HCT116 (cell line): Measurements from ENCODE around the gene SDK1. TPM values are rescaled to one million over a fixed set of nuclear protein-coding genes. Genes with fewer than 3 reads are reported as not detected.

Experiments
- ATAC-seq: fragments of 200-7000 bp; cut with Tn5 transposase; 2 replicates; pipeline ENCODE4 v1.9.1; 2020; ENCODE audit warnings: mild to moderate bottlenecking, moderate library complexity
- BruUV-seq: library from RNA; stranded (reverse); fragments of 400-500 nt; replicated peaks from 2 replicates; lab custom pipeline; 2021; lab: Mats Ljungman, UMichigan
- CTCF ChIA-PET: fragments of 300-600 bp; sonication (Branson Sonifier 250); formaldehyde crosslinking; loops from one replicate; lab custom pipeline; 2021; ENCODE audit warnings: antibody characterized with exemption; lab: Charles Lee
- POLR2A ChIA-PET: fragments of 300-600, 350-600 bp; sonication (Branson Sonifier 250); formaldehyde crosslinking; loops from one replicate; lab custom pipeline; 2021; ENCODE audit warnings: antibody characterized with exemption; lab: Charles Lee
- RAD21 ChIA-PET, 2 experiments: fragments of 300-600 bp; sonication (Branson Sonifier 250); formaldehyde crosslinking; loops; one replicate each; lab custom pipeline; 2023; ENCODE audit warnings: low total read pairs in 2 of 2; ENCODE audit not compliant: uncharacterized antibody in 2 of 2, unreplicated experiment in 2 of 2, low non-redundant PET in 1 of 2; lab: Charles Lee
- DNase-seq: peaks from one replicate; pipeline ENCODE4 v3.0.0-alpha.2; 2010; ENCODE audit warnings: low read depth, low spot score
- H2AFZ ChIP-seq: fragments of 200-600 bp; shearing (Covaris generic), sonication (generic); 2 replicates; pipeline ENCODE4 v1.6.1; 2017; ENCODE audit warnings: low read depth, mixed run types, mixed read lengths, antibody characterized with exemption, low read length; ENCODE audit not compliant: poor library complexity, severe bottlenecking
- H3K27ac ChIP-seq: 2 replicates; pipeline ENCODE4 v1.5.1; 2012; ENCODE audit warnings: low read depth, low read length
- H3K27me3 ChIP-seq: fragments of 200-600 bp; sonication (generic); 2 replicates; pipeline ENCODE4 v1.6.1; 2016; ENCODE audit warnings: mixed run types, low read length, mixed read lengths; ENCODE audit not compliant: insufficient read depth
- H3K36me3 ChIP-seq, 2 experiments: fragments of 200-500 bp in 1 of 2; fragments of 200-600 bp in 1 of 2; sonication (Bioruptor generic) in 1 of 2; sonication (generic) in 1 of 2; 2 replicates each; pipeline versions ENCODE4 v1.5.1 to v1.6.1; 2014 to 2016; ENCODE audit warnings: low read length in 2 of 2, inconsistent platforms in 1 of 2, mixed read lengths in 1 of 2, mixed run types in 1 of 2; ENCODE audit not compliant: insufficient read depth in 2 of 2, control insufficient read depth in 1 of 2
- H3K4me1 ChIP-seq, 2 experiments: fragments of 200-600 bp in 1 of 2; sonication (generic) in 1 of 2; 2 replicates each; pipeline versions ENCODE4 v1.5.1 to v1.6.1; 2012 to 2017; ENCODE audit warnings: low read length in 2 of 2, inconsistent platforms in 1 of 2, mild to moderate bottlenecking in 1 of 2, mixed read lengths in 1 of 2, mixed run types in 1 of 2, moderate library complexity in 1 of 2; ENCODE audit not compliant: insufficient read depth in 2 of 2, control insufficient read depth in 1 of 2
- H3K4me2 ChIP-seq: fragments of 200-600 bp; sonication (generic); 2 replicates; pipeline ENCODE4 v1.6.1; 2017; ENCODE audit warnings: mixed run types, low read length, mixed read lengths
- H3K4me3 ChIP-seq, 2 experiments: fragments of 200-600 bp in 1 of 2; sonication (generic) in 1 of 2; replicated peaks in 1 of 2; 2 replicates each; pipeline ENCODE4 v1.5.1; 2011 to 2016; ENCODE audit warnings: low read length in 2 of 2, control low read depth in 1 of 2, low read depth in 1 of 2, mild to moderate bottlenecking in 1 of 2, mixed read lengths in 1 of 2, mixed run types in 1 of 2
- H3K79me2 ChIP-seq: fragments of 200-600 bp; sonication (generic); 2 replicates; pipeline ENCODE4 v1.6.1; 2017; ENCODE audit warnings: mild to moderate bottlenecking, mixed run types, low read length, moderate library complexity, mixed read lengths; ENCODE audit not compliant: insufficient read depth
- H3K9ac ChIP-seq: fragments of 200-600 bp; sonication (generic); 2 replicates; pipeline ENCODE4 v1.6.1; 2016; ENCODE audit warnings: low read length, mixed read lengths
- H3K9me2 ChIP-seq: fragments of 200-600 bp; sonication (generic), shearing (Covaris generic); 2 replicates; pipeline ENCODE4 v1.6.1; 2017; ENCODE audit warnings: mixed run types, mild to moderate bottlenecking, moderate library complexity; ENCODE audit not compliant: insufficient read depth
- H3K9me3 ChIP-seq, 2 experiments: fragments of 200-500 bp in 1 of 2; fragments of 200-600 bp in 1 of 2; sonication (Bioruptor generic) in 1 of 2; sonication (generic) in 1 of 2; 2 replicates each; pipeline ENCODE4 v1.6.1; 2014 to 2017; ENCODE audit warnings: low read length in 2 of 2, mixed read lengths in 2 of 2, inconsistent platforms in 1 of 2, low read depth in 1 of 2, mild to moderate bottlenecking in 1 of 2, mixed run types in 1 of 2, moderate library complexity in 1 of 2; ENCODE audit not compliant: control insufficient read depth in 1 of 2, insufficient read depth in 1 of 2
- H4K20me1 ChIP-seq: fragments of 200-600 bp; sonication (generic), shearing (Covaris generic); 2 replicates; pipeline ENCODE4 v1.6.1; 2017; ENCODE audit warnings: mixed run types, mild to moderate bottlenecking, moderate library complexity; ENCODE audit not compliant: insufficient read depth
- CBX3 ChIP-seq: IDR thresholded peaks from 2 replicates; pipeline ENCODE4 v1.6.1; 2012; ENCODE audit warnings: low read depth
- EGR1 ChIP-seq: IDR thresholded peaks from 2 replicates; pipeline ENCODE4 v1.6.1; 2012; ENCODE audit warnings: low read depth
- EZH2phosphoT487 ChIP-seq: fragments of 200-600 bp; IDR thresholded peaks from 2 replicates; pipeline ENCODE4 v1.6.1; 2018; ENCODE audit warnings: antibody characterized with exemption, borderline replicate concordance
- FOSL1 ChIP-seq: IDR thresholded peaks from 2 replicates; pipeline ENCODE4 v1.6.1; 2012; ENCODE audit warnings: low read depth
- JUND ChIP-seq: IDR thresholded peaks from 2 replicates; pipeline ENCODE4 v1.6.1; 2012
- MAX ChIP-seq: IDR thresholded peaks from 2 replicates; pipeline ENCODE4 v1.6.1; 2012
- POLR2A ChIP-seq: IDR thresholded peaks from 2 replicates; pipeline ENCODE4 v1.7.0; 2011; ENCODE audit warnings: borderline replicate concordance; ENCODE audit not compliant: insufficient read depth, insufficient read length; ENCODE audit errors: extremely low read depth
- POLR2AphosphoS5 ChIP-seq: IDR thresholded peaks from 2 replicates; pipeline ENCODE4 v1.6.1; 2011; ENCODE audit warnings: mild to moderate bottlenecking, low read depth, low read length, moderate library complexity
- RAD21 ChIP-seq: IDR thresholded peaks from 2 replicates; pipeline ENCODE4 v1.6.1; 2012; ENCODE audit warnings: low read depth, mild to moderate bottlenecking
- SIN3A ChIP-seq: IDR thresholded peaks from 2 replicates; pipeline ENCODE4 v1.6.1; 2012; ENCODE audit warnings: low read depth
- SRF ChIP-seq: IDR thresholded peaks from 2 replicates; pipeline ENCODE4 v1.6.1; 2012; ENCODE audit warnings: low read depth
- TCF7L2 ChIP-seq: IDR thresholded peaks from 2 replicates; pipeline ENCODE4 v1.7.0; 2011; ENCODE audit warnings: borderline replicate concordance, inconsistent platforms; ENCODE audit not compliant: insufficient read depth, insufficient read length; ENCODE audit errors: extremely low read depth
- YY1 ChIP-seq: IDR thresholded peaks from 2 replicates; pipeline ENCODE4 v1.6.1; 2011; ENCODE audit warnings: low read length, low read depth, moderate library complexity, mild to moderate bottlenecking; ENCODE audit not compliant: insufficient replicate concordance; ENCODE audit errors: extremely low read depth
- ZFX ChIP-seq: fragments of 450-650 bp; IDR thresholded peaks from 2 replicates; pipeline ENCODE4 v1.6.1; 2017
- ZNF274 ChIP-seq: fragments of 200-500 bp; sonication (Bioruptor generic); IDR thresholded peaks from 2 replicates; pipeline ENCODE4 v1.6.1; 2014; ENCODE audit warnings: mild to moderate bottlenecking, low read depth, low read length, inconsistent platforms
- intact Hi-C: fragments of 100-400 bp; cut with micrococcal nuclease; formaldehyde crosslinking; loops from 2 replicates; pipeline ENCODE4 v1.10.0; 2022
- total RNA-seq: library from RNA; stranded (reverse); gene quantifications from one replicate; pipeline ENCODE4 v1.2.1, GENCODE V29; 2021; ENCODE audit not compliant: unreplicated experiment
- TF ChIP-seq, protein P1 (sequence below): IDR thresholded peaks from 2 replicates; pipeline ENCODE4 v1.6.1; 2012
- TF ChIP-seq, protein P2 (sequence below): IDR thresholded peaks from 2 replicates; pipeline ENCODE4 v1.6.1; 2012; ENCODE audit warnings: low read depth

SDK1 gene
- total RNA-seq, 1 experiment from 2014 or later = 0.05 TPM

DNA sequence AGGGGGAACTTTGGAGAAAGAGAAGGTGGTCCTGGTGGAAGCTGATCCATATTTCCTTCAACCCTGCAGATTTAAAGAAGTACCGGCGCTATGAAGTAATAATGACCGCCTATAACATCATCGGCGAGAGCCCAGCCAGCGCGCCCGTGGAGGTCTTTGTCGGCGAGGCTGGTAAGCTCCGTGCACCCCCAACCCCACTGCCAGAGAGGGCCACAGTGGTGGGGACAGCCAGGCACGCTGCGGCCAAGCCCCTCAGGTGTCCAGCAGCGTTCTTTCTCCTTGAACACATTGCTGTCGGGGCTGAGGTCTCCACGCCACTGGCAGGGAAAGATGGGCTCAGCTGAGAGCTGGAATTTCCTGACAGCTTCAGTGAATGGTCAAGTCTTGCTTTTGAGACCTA lies 877.4 kb downstream of the SDK1 start:
- POLR2A ChIA-PET = no interaction called here
- Histone ChIP-seq H3K9ac (no peak overlapping the region), H3K27me3 (no peaks in the 10 kb centered on the region), H4K20me1 (no peaks in the 10 kb centered on the region), H3K79me2 (no peaks in the 10 kb centered on the region), H3K36me3 (no peaks in the 10 kb centered on the region), H3K4me2 (no peak overlapping the region), H3K9me2 (no peaks in the 10 kb centered on the region), H3K27ac (no peak overlapping the region), H3K9me3 (no peaks in the 10 kb centered on the region), H3K4me1 (no peaks in the 10 kb centered on the region), H2AFZ (no peak overlapping the region), H3K4me3 (no peak overlapping the region)
- DNase-seq (no peak), ATAC-seq (no peak)
- no peak for TF ChIP-seq POLR2AphosphoS5
- TF ChIP-seq YY1 = no peak
- no peak for TF ChIP-seq ZNF274
- TF ChIP-seq SRF = no peak
- TF ChIP-seq EGR1 = no peak
- no peak for TF ChIP-seq ZFX
- no peak for TF ChIP-seq SIN3A
- TF ChIP-seq, protein P1, sequence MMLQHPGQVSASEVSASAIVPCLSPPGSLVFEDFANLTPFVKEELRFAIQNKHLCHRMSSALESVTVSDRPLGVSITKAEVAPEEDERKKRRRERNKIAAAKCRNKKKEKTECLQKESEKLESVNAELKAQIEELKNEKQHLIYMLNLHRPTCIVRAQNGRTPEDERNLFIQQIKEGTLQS = no peak
- no peak for TF ChIP-seq POLR2A
- CTCF ChIA-PET = no interaction called here
- no TSS peak for BruUV-seq
- intact Hi-C loops = no loop called here
- RAD21 ChIA-PET = no interaction called here

DNA sequence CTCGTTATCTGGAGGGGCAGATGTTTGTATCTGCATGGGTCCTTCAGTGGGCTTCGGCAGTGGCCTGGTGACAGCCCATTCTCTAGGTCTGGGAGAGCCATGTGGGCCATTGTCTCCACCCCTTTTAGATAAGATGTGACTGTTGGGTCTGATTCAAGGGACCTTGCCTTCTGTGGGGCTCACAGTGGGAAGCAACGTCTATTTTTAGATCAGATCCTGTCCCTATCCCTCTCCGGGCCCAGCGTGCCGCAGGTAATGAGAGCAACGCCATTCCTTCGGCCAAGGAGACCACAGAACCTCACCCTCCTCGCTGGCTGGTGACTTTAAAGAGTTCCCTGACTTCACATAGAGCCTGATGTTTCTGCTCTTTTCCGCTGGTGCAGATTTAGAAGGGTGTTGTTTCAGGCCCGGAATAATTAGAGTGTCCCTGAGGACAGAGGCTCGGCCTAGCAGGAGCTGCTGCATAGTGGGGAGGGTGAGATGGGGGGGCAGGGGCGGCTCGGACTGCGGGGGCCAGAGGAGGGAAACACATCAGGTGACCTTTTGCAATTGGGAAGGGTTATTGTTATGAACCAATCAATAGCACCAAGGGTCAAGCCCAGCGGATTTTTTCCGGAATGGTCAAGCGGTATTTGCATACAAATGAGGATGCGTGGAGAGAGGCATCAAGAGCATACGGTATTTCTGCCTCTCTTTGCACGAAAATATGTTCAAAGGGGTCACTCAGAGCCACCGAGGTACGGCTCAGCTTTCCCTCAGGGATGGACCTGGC lies 878.0 kb downstream of the SDK1 start:
- ChIA-PET RAD21 (no interaction called here), POLR2A (no interaction called here), CTCF (no interaction called here)
- Histone ChIP-seq H3K4me2 (no peak overlapping the region), H3K4me3 (no peak overlapping the region), H2AFZ (no peak overlapping the region), H3K79me2 (no peaks in the 10 kb centered on the region), H3K9ac (no peak overlapping the region), H3K27ac (no peak overlapping the region), H3K36me3 (no peaks in the 10 kb centered on the region), H3K9me3 (no peaks in the 10 kb centered on the region), H3K9me2 (no peaks in the 10 kb centered on the region), H3K27me3 (no peaks in the 10 kb centered on the region), H4K20me1 (no peaks in the 10 kb centered on the region), H3K4me1 (no peaks in the 10 kb centered on the region)
- no peak for ATAC-seq
- BruUV-seq = no TSS peak
- DNase-seq = no peak
- intact Hi-C loops = no loop called here
- no peak for TF ChIP-seq FOSL1
- TF ChIP-seq JUND = no peak
- TF ChIP-seq RAD21 = no peak
- no peak for TF ChIP-seq ZFX
- no peak for TF ChIP-seq MAX
- no peak for TF ChIP-seq TCF7L2
- TF ChIP-seq EGR1 = no peak
- TF ChIP-seq SIN3A = no peak
- no peak for TF ChIP-seq CBX3
- TF ChIP-seq, protein P2, sequence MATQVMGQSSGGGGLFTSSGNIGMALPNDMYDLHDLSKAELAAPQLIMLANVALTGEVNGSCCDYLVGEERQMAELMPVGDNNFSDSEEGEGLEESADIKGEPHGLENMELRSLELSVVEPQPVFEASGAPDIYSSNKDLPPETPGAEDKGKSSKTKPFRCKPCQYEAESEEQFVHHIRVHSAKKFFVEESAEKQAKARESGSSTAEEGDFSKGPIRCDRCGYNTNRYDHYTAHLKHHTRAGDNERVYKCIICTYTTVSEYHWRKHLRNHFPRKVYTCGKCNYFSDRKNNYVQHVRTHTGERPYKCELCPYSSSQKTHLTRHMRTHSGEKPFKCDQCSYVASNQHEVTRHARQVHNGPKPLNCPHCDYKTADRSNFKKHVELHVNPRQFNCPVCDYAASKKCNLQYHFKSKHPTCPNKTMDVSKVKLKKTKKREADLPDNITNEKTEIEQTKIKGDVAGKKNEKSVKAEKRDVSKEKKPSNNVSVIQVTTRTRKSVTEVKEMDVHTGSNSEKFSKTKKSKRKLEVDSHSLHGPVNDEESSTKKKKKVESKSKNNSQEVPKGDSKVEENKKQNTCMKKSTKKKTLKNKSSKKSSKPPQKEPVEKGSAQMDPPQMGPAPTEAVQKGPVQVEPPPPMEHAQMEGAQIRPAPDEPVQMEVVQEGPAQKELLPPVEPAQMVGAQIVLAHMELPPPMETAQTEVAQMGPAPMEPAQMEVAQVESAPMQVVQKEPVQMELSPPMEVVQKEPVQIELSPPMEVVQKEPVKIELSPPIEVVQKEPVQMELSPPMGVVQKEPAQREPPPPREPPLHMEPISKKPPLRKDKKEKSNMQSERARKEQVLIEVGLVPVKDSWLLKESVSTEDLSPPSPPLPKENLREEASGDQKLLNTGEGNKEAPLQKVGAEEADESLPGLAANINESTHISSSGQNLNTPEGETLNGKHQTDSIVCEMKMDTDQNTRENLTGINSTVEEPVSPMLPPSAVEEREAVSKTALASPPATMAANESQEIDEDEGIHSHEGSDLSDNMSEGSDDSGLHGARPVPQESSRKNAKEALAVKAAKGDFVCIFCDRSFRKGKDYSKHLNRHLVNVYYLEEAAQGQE = no peak
- no peak for TF ChIP-seq POLR2AphosphoS5
- TF ChIP-seq EZH2phosphoT487 = no peak
